Skeletal muscle cell (primary cell): ENCODE data around the gene PADI4.

Source experiments
- DNase-seq: peaks from one replicate; pipeline ENCODE4 v3.0.0-alpha.2; 2010; ENCODE audit warnings: low read depth
- H3K4me3 ChIP-seq: 2 replicates; pipeline ENCODE4 v1.5.1; 2011; ENCODE audit warnings: low read depth, mild to moderate bottlenecking, control low read depth, low read length, moderate library complexity

PADI4 gene

GRCh38 chr1:17280894-17281293, 27.1 kb upstream of the PADI4 start:
- DNase-seq = no peak
- no peak overlapping the region for H3K4me3 ChIP-seq

- no peak overlapping the region for H3K4me3 ChIP-seq
- DNase-seq = no peak
Measured at GRCh38 chr1:17281775-17282181, 26.2 kb upstream of the PADI4 start.

- no peak overlapping the region for H3K4me3 ChIP-seq
- no peak for DNase-seq
Measured at GRCh38 chr1:17282836-17283235, 25.2 kb upstream of the PADI4 start.

DNA sequence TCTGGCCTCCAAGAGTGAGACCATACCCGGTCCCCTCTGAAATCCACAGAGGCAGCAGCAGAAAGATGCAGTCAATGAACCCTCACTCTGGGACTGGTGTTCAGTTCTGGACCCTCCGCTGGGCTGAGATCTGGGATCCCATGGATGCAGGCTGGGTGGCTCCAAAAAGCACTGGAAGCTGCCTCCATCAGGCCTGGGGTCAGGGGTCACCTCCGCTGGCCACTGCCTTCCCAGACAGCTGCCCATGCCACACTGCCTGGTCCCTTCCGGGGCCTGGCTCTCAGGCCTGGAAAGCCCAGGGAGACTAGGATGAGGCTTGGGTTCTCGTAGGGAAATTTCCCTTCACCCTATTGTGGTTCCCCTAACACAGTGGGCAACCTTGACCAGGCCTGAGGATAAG, 21.4 kb upstream of the PADI4 start:
- DNase-seq = no peak
- H3K4me3 ChIP-seq = no peak overlapping the region

DNA sequence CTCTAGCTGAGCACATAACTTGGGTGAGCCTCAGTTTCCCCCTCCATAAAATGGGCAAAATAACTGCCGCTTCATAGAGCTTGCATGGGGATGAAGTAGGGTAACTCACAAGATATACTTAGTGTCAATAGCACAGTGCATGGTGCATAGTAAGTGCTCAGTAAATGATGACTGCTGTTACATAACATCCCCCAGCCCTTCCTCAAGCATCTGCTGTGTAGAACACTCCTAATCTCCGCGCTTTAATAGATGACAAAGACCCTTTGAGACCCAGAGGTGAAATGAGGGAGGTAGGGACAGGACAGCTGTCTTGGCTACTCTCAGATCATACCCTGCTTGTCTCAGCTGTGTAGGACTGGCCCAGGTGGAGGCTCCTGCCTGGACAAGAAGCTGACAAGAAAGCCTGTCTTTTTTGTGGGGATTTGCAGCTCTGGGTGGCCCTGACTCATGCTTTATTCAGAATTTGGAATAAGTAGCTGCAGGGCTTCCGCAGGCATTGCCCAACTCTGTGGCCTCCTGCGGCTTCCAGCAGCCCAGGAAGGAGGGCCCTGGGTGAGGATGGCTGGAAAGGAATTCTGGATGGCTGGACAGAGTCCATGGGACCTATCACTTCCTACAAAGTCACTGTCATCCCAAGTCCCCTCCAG, 20.7 kb upstream of the PADI4 start:
- peak; percentile 52 for DNase-seq
- no peak overlapping the region for H3K4me3 ChIP-seq

- DNase-seq = peak; percentile 44
- H3K4me3 ChIP-seq = no peak overlapping the region
Measured at GRCh38 chr1:17289721-17290120, 18.3 kb upstream of the PADI4 start.

- no peak for DNase-seq
- no peak overlapping the region for H3K4me3 ChIP-seq
Measured at GRCh38 chr1:17290553-17290952, 17.4 kb upstream of the PADI4 start.

GRCh38 chr1:17292299-17293160, 15.5 kb upstream of the PADI4 start:
- H3K4me3 ChIP-seq = no peak overlapping the region
- DNase-seq = no peak

- no peak for DNase-seq
- no peak overlapping the region for H3K4me3 ChIP-seq
Measured at GRCh38 chr1:17293681-17294425, 14.1 kb upstream of the PADI4 start.

DNA sequence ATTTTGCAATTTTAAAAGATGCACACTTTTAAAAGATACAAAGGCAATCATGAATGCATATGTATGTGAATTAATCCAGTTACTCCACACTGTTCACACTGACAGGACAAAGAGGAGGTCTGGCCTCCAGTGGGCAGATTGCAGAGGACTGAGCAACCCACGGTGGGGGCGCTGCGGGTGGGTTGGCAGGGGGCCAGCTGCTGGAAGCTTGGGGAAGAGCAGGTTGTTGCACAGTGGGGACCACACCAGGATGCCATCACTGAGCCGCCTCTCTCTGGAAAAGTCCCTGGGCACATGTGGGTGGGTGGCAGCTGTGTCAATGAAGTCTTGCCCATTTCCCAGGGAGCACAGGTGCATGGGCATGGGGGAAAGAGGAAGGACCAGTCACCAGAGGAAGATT, 12.7 kb upstream of the PADI4 start:
- DNase-seq = no peak
- no peak overlapping the region for H3K4me3 ChIP-seq

GRCh38 chr1:17296086-17296485, 11.9 kb upstream of the PADI4 start:
- H3K4me3 ChIP-seq = no peak overlapping the region
- no peak for DNase-seq

DNA sequence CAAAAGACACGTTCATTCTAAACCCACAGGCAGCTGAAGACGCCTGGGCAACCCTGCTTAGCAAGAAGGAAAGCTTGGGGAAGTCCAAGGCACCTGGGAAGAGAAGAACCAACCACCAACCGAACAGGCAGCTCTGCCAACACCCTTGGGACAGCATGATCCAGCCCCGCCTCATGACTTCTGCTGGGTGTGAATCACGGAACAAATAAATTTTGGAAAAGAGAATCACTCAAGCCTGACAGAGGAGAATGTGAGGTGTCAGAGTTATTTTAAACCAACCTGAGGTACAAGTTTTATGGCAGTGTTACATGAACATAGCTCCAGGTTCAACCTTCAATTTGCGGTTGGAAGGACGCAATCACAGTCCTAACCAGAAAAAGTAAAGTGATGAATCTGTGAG, 10.0 kb upstream of the PADI4 start:
- no peak overlapping the region for H3K4me3 ChIP-seq
- no peak for DNase-seq

DNA sequence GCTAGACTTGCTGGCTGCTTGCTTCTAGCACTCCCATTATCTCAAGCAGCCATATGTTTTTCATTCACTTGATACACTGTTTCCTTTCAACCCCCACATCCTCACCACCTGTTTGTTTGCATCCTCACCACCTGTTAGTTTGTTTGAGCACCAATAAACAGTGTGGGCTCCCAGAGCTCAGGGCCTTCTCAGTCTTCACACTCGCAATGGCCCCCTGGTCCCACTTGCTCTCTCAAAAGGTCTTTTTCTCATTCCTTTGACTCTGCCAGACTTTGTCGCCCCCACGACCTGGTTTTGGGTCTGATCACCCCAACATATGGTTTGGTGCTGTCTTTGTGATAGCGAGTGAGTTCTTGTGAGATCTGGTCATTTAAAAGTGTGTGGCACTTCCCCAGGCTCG, 6.2 kb upstream of the PADI4 start:
- no peak for DNase-seq
- H3K4me3 ChIP-seq = no peak overlapping the region

DNA sequence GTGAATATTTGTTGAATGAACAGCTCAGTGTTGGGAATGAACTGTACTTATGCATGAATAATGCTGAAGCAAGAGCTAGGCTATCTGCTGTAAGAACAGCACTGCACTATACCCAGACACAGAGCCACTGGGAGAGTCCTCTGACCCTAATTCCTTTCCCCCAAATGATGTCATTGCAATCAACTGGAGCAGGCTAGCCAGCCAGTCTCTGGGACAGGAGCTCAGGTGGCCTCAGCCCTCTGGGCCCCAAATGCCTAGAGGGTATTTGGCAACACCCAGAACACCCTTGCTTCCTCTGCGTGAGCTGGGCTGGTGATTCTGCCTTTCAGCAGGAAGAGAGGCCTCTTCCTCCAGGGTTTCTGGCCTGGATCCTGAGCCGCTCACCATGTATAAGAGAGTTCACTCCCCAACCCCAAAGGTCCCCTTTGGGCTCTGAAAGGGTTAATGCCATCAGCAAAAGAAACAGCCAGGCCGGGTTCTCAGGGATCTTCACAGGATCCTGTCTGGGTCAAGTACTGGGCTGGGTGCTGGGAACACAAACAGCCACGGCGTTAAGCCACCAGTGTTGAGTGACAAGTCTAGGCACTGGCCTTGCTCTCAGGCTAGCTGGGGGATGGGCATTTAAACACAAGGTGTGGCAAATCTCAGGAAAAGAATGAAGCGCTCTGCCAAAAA, 3.7 kb upstream of the PADI4 start:
- no peak for DNase-seq
- no peak overlapping the region for H3K4me3 ChIP-seq

GRCh38 chr1:17304826-17305175, 3.2 kb upstream of the PADI4 start:
- no peak overlapping the region for H3K4me3 ChIP-seq
- no peak for DNase-seq

DNA sequence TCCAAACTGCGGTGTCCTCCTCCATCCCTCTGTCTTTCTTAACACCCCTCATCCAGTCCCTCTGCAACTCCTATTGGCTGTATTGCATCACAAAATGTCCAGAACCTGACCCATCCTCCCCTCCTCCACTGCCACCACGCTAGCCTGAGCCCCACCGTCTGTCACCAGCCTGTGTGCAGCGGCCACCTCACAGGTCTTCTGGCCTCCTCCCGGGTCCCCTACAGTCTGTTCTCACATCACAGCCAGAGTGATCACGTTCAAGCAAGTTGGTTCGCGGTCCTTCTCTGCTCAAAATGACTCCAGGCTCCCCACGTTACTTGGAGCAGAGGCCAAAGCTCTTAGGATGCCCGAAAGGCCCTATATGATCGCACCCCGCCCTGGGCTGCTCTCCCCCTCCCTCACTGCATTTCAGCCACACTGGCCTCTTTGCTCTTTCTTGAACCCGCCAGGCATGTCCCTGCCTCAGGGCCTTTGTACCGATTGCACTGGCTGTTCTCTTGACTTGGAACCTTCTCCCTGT, 2.4 kb upstream of the PADI4 start:
- no peak for DNase-seq

DNA sequence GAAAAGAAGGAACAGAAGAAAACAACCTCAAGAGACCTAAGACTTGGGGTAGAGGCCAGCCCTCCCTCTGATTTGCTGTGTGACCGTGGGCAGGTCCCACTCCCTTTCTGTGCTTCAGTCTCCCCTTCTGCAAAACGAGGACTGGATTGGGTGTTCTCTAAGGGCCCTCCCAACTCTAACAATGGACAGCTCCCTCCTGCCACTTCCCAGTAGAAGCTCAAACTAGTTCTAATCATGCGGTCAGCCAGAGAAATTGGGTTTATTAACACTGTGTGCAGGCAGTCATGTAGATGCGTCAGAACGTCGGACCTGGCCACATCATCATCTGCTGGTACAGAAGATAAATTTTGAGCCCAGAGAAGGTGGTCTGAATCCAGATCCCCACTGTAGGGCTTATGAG, 1.6 kb upstream of the PADI4 start:
- no peak overlapping the region for H3K4me3 ChIP-seq
- no peak for DNase-seq

More for the DNA sequence above, 2.4 kb upstream of the PADI4 start:
- H3K4me3 ChIP-seq = no peak overlapping the region

DNA sequence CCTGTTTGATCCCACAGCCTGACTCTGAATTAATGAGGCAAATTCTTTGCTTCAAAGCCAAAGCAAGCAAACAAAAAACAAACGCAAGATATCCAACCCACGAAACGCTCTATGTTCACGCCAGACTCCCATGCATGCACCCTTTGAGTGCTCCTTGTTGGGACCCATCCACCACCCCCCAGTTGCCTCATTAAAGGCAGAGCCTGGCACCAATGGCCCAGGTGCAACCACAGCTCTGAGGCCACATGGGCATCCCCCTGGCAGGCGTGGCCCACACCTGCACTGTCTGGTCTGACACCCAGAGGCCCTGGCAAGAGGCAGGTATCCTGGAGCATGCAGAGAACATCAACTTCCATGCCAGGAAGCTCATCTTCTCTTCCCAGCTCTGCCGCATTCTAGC, 1.1 kb upstream of the PADI4 start:
- no peak overlapping the region for H3K4me3 ChIP-seq
- no peak for DNase-seq

GRCh38 chr1:17307329-17307728, 668 bp upstream of the PADI4 start:
- DNase-seq = no peak
- H3K4me3 ChIP-seq = no peak overlapping the region

GRCh38 chr1:17308593-17308992, 596 bp downstream of the PADI4 start:
- H3K4me3 ChIP-seq = no peak overlapping the region
- DNase-seq = no peak
